GM19099 (cell line): Measurements from ENCODE around the gene MPPE1.

Experiments
- POLR2A ChIP-seq: IDR thresholded peaks from 3 replicates; pipeline ENCODE4 v1.6.1; 2011; ENCODE audit warnings: low read depth; ENCODE audit not compliant: insufficient read length; ENCODE audit errors: extremely low read depth

MPPE1 gene

GRCh38 chr18:11908182-11909060 is at the start of gene MPPE1:
Gene MPPE1, minus strand, starts transcription at chr18:11908317. Its CDS starts 11,053 bp downstream, at chr18:11897264.
- peak; percentile 89 for TF ChIP-seq POLR2A

GRCh38 chr18:11957636-11958035 is 49.5 kb upstream of the MPPE1 start:
- no peak for TF ChIP-seq POLR2A

GRCh38 chr18:11956371-11957308 is 48.5 kb upstream of the MPPE1 start:
- no peak for TF ChIP-seq POLR2A

GRCh38 chr18:11955239-11956029 is 47.3 kb upstream of the MPPE1 start:
- TF ChIP-seq POLR2A, result no peak

- no peak for TF ChIP-seq POLR2A
These were observed 45.0 kb upstream of the MPPE1 start for GRCh38 chr18:11953113-11953512.

- no peak for TF ChIP-seq POLR2A
These were observed 43.3 kb upstream of the MPPE1 start for GRCh38 chr18:11951390-11951851.

- no peak for TF ChIP-seq POLR2A
These were observed 42.7 kb upstream of the MPPE1 start for GRCh38 chr18:11950824-11951223.

GRCh38 chr18:11948852-11949523 is 40.9 kb upstream of the MPPE1 start:
- no peak for TF ChIP-seq POLR2A

- peak; percentile 43 for TF ChIP-seq POLR2A
These were observed 39.4 kb upstream of the MPPE1 start for GRCh38 chr18:11947214-11948191.

- no peak for TF ChIP-seq POLR2A
These were observed 38.6 kb upstream of the MPPE1 start for GRCh38 chr18:11946756-11947155.

GRCh38 chr18:11944786-11945185 is 36.7 kb upstream of the MPPE1 start:
- TF ChIP-seq POLR2A, result no peak

GRCh38 chr18:11944252-11944651 is 36.1 kb upstream of the MPPE1 start:
- TF ChIP-seq POLR2A, result no peak

GRCh38 chr18:11943551-11943950 is 35.4 kb upstream of the MPPE1 start:
- no peak for TF ChIP-seq POLR2A
